MM.1S (cell line): ENCODE measurements around the gene AKAP6.

Experiments used
- DNase-seq: peaks from one replicate; pipeline ENCODE4 v3.0.0-alpha.2; 2015
- H2AFZ ChIP-seq: fragments of 300-600 bp; sonication (generic); 2 replicates; pipeline ENCODE4 v1.6.0; 2016; ENCODE audit warnings: antibody characterized with exemption, low read length
- H3F3A ChIP-seq: fragments of 300-600 bp; sonication (generic); 2 replicates; pipeline ENCODE4 v1.6.1; 2016; ENCODE audit warnings: mild to moderate bottlenecking, antibody characterized with exemption, low read length, moderate library complexity, mixed read lengths; ENCODE audit not compliant: insufficient read depth
- H3K27ac ChIP-seq: fragments of 300-600 bp; sonication (generic); 2 replicates; pipeline ENCODE4 v1.5.1; 2016; ENCODE audit warnings: mild to moderate bottlenecking, low read length
- H3K27me3 ChIP-seq: fragments of 300-600 bp; sonication (generic); replicated peaks from 2 replicates; pipeline ENCODE4 v1.6.0; 2016; ENCODE audit warnings: low read length; ENCODE audit not compliant: insufficient read depth
- H3K36me3 ChIP-seq: fragments of 300-600 bp; sonication (generic); replicated peaks from 2 replicates; pipeline ENCODE4 v1.6.1; 2016; ENCODE audit warnings: mild to moderate bottlenecking, low read length, mixed read lengths; ENCODE audit not compliant: insufficient read depth
- H3K4me1 ChIP-seq: fragments of 300-600 bp; sonication (generic); 2 replicates; pipeline ENCODE4 v1.6.1; 2016; ENCODE audit warnings: low read length, mixed read lengths
- H3K4me2 ChIP-seq: fragments of 300-600 bp; sonication (generic); 2 replicates; pipeline ENCODE4 v1.6.0; 2016; ENCODE audit warnings: low read depth, low read length
- H3K4me3 ChIP-seq: fragments of 300-600 bp; sonication (generic); 2 replicates; pipeline ENCODE4 v1.5.1; 2016; ENCODE audit warnings: low read length, mixed read lengths
- H3K79me2 ChIP-seq: fragments of 300-600 bp; sonication (generic); 2 replicates; pipeline ENCODE4 v1.6.1; 2016; ENCODE audit warnings: mixed run types, low read length, mixed read lengths
- H3K9ac ChIP-seq: fragments of 300-600 bp; sonication (generic); 2 replicates; pipeline ENCODE4 v1.6.1; 2016; ENCODE audit warnings: low read length, mixed read lengths
- H3K9me2 ChIP-seq: fragments of 300-600 bp; sonication (generic); replicated peaks from 2 replicates; pipeline ENCODE4 v1.6.1; 2016; ENCODE audit warnings: mild to moderate bottlenecking, low read length, mixed read lengths; ENCODE audit not compliant: insufficient read depth
- H3K9me3 ChIP-seq: fragments of 300-600 bp; sonication (generic); replicated peaks from 2 replicates; pipeline ENCODE4 v1.6.1; 2016; ENCODE audit warnings: mild to moderate bottlenecking, low read length, mixed read lengths; ENCODE audit not compliant: insufficient read depth
- H4K20me1 ChIP-seq: fragments of 300-600 bp; sonication (generic); 2 replicates; pipeline ENCODE4 v1.6.1; 2016; ENCODE audit warnings: mild to moderate bottlenecking, low read length, moderate library complexity, mixed read lengths; ENCODE audit not compliant: insufficient read depth
- CTCF ChIP-seq: fragments of 300-600 bp; sonication (generic); IDR thresholded peaks from 2 replicates; pipeline ENCODE4 v1.5.1; 2016; ENCODE audit warnings: antibody characterized with exemption, low read length, mixed read lengths
- EZH2 ChIP-seq: fragments of 300-600 bp; sonication (generic); optimal IDR thresholded peaks from 2 replicates; pipeline ENCODE3; 2017; ENCODE audit warnings: low read depth, mild to moderate bottlenecking, antibody characterized with exemption, low read length, mixed read lengths
- EZH2phosphoT487 ChIP-seq: fragments of 300-600 bp; sonication (generic); IDR thresholded peaks from 2 replicates; pipeline ENCODE4 v1.6.1; 2018; ENCODE audit warnings: antibody characterized with exemption, low read length

The AKAP6 gene

GRCh38 chr14:32726516-32726915 lies 397.4 kb downstream of the AKAP6 start:
- H3K27me3 ChIP-seq = no peaks in the 10 kb centered on the region
- H3K4me3 ChIP-seq = no peak overlapping the region
- H3K27ac ChIP-seq = no peak overlapping the region
- no peak overlapping the region for H2AFZ ChIP-seq
- H3K9me2 ChIP-seq = no peaks in the 10 kb centered on the region
- no peak overlapping the region for H3K9ac ChIP-seq
- no peaks in the 10 kb centered on the region for H4K20me1 ChIP-seq
- TF ChIP-seq EZH2phosphoT487 (no peak), CTCF (no peak), EZH2 (no peak)
- DNase-seq = no peak
- no peaks in the 10 kb centered on the region for H3K9me3 ChIP-seq
- H3K4me2 ChIP-seq = no peak overlapping the region
- no peaks in the 10 kb centered on the region for H3F3A ChIP-seq
- H3K4me1 ChIP-seq = no peaks in the 10 kb centered on the region
- H3K79me2 ChIP-seq = no peaks in the 10 kb centered on the region
- H3K36me3 ChIP-seq = no peaks in the 10 kb centered on the region

GRCh38 chr14:32727832-32728231 lies 398.7 kb downstream of the AKAP6 start:
- no peak for DNase-seq
- Histone ChIP-seq H3K36me3 (no peaks in the 10 kb centered on the region), H3K4me2 (no peak overlapping the region), H3K4me1 (no peaks in the 10 kb centered on the region), H3K27ac (no peak overlapping the region), H4K20me1 (no peaks in the 10 kb centered on the region), H3K79me2 (no peaks in the 10 kb centered on the region), H3K4me3 (no peak overlapping the region), H3K9ac (no peak overlapping the region), H3K9me2 (no peaks in the 10 kb centered on the region), H2AFZ (no peak overlapping the region), H3K9me3 (no peaks in the 10 kb centered on the region), H3K27me3 (no peaks in the 10 kb centered on the region), H3F3A (no peaks in the 10 kb centered on the region)
- no peak for TF ChIP-seq EZH2
- TF ChIP-seq EZH2phosphoT487 = no peak
- TF ChIP-seq CTCF = no peak

- Histone ChIP-seq H3K79me2 (no peaks in the 10 kb centered on the region), H3K9ac (no peak overlapping the region), H3K4me1 (no peaks in the 10 kb centered on the region), H3F3A (no peaks in the 10 kb centered on the region), H3K36me3 (no peaks in the 10 kb centered on the region), H3K4me2 (no peak overlapping the region), H3K27ac (no peak overlapping the region), H3K4me3 (no peak overlapping the region), H3K9me2 (no peaks in the 10 kb centered on the region), H3K27me3 (no peaks in the 10 kb centered on the region), H2AFZ (no peak overlapping the region), H3K9me3 (no peaks in the 10 kb centered on the region), H4K20me1 (no peaks in the 10 kb centered on the region)
- no peak for DNase-seq
- no peak for TF ChIP-seq EZH2phosphoT487
- TF ChIP-seq EZH2 = no peak
- TF ChIP-seq CTCF = no peak
Measured at GRCh38 chr14:32728526-32728925, 399.4 kb downstream of the AKAP6 start.
